Neutrophil (primary cell): Measurements from ENCODE around the gene GPC5.
"Not testable (repeated sequence)": the region's sequence is repeated elsewhere in the genome, so short reads cannot be mapped to it uniquely, and the experiment has no call there.

Experiments
- H3K27ac ChIP-seq: fragments of 200-600 bp; sonication (generic); 2 replicates; pipeline ENCODE4 v1.5.1; 2016; ENCODE audit warnings: mild to moderate bottlenecking, moderate library complexity
- H3K27me3 ChIP-seq: fragments of 200-600 bp; sonication (generic); 2 replicates; pipeline ENCODE4 v1.6.0; 2016; ENCODE audit warnings: mild to moderate bottlenecking
- H3K36me3 ChIP-seq: fragments of 200-600 bp; sonication (generic); 2 replicates; pipeline ENCODE4 v1.5.1; 2017
- H3K4me1 ChIP-seq, 2 experiments: fragments of 200-600 bp in 1 of 2; sonication (generic) in 1 of 2; 1 replicate in 1 of 2; 2 replicates in 1 of 2; pipeline versions ENCODE4 v1.5.1 to v1.6.1; 2013 to 2016; ENCODE audit warnings: low read depth in 1 of 2, low read length in 1 of 2, mild to moderate bottlenecking in 1 of 2, moderate library complexity in 1 of 2; ENCODE audit not compliant: control insufficient read depth in 1 of 2, insufficient read depth in 1 of 2
- H3K4me3 ChIP-seq, 2 experiments: fragments of 200-600 bp in 1 of 2; sonication (generic) in 1 of 2; 1 replicate in 1 of 2; 2 replicates in 1 of 2; pipeline ENCODE4 v1.5.1; 2013 to 2016; ENCODE audit warnings: low read depth in 1 of 2, low read length in 1 of 2, mild to moderate bottlenecking in 1 of 2, moderate library complexity in 1 of 2
- H3K9me3 ChIP-seq: fragments of 200-600 bp; sonication (generic); 2 replicates; pipeline ENCODE4 v1.5.1; 2016
- CTCF ChIP-seq: fragments of 200-600 bp; sonication (generic); IDR thresholded peaks from 2 replicates; pipeline ENCODE4 v1.5.1; 2016; ENCODE audit warnings: antibody characterized with exemption

The GPC5 gene

DNA sequence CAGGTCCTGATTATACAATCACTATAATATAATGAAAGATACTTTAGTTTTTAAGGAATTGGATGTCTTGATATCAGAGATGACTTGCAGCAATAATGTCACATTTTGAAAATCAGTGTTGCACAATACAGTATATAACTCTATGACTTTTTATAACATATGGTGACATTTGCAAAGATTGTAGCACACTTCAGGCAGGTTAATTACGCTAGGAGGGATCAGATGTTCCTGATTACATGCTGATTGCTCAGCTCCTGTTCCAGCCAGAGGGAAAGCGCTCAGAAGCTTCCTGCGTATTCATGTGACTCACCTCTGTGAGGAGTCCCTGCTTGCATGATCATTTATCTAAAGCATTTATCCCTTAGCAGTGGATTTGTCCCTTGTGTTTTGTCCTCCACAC, 265.6 kb downstream of the GPC5 start:
- H3K36me3 ChIP-seq = no peaks in the 10 kb centered on the region
- TF ChIP-seq CTCF = no peak
- no peak overlapping the region for H3K4me3 ChIP-seq
- H3K9me3 ChIP-seq = no peaks in the 10 kb centered on the region
- H3K4me1 ChIP-seq = no peaks in the 10 kb centered on the region
- H3K27me3 ChIP-seq = no peaks in the 10 kb centered on the region
- no peak overlapping the region for H3K27ac ChIP-seq

DNA sequence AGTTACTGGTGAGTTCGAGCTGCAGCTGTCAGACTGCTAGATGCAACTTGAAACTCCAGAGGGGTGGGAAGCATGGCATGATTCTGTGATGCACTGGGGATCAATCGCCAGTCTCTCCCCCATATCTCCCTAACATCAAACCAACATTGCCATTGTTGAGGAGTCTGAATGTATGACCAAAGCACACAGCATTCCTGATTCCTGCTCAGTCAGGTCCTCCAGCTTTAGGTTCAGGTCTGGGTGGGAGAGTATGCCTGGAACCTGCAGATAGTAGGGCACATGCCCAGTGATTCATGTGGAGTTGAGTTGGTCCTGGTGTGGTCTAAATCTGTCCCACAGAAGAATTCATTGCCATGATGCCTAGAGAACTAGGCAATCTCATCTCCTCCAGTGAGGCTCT, 269.1 kb downstream of the GPC5 start:
- Histone ChIP-seq H3K27me3 (no peaks in the 10 kb centered on the region), H3K36me3 (no peaks in the 10 kb centered on the region), H3K4me3 (no peak overlapping the region), H3K9me3 (no peaks in the 10 kb centered on the region), H3K4me1 (no peaks in the 10 kb centered on the region), H3K27ac (no peak overlapping the region)
- no peak for TF ChIP-seq CTCF

DNA sequence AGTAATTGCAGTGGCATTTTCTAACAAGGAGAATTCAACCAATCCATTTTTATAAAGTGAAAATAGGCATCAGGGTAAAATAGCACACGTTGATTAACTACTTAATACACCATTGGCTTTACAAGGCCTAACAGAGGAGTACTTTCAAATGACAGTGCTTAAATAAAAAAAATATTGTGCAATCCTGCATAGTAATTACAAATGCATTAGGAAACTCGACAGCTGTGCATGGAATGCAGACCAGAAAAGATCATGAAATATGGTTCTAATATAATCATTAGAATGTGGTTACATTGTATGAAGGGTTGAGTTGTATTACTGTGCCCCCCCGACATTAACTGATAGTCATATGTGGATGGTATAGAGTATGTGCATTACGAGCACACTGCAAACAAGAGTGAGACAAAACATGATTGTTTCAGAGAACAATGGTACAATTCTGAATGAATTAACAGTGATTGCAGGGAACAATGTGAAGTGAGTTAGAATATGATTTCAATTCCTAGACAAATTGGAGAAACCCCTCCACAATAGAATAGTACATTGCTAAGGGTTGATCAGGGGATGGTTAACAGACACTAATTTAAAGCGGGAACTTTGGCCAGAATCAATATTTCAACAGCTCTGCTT, 270.6 kb downstream of the GPC5 start:
- Histone ChIP-seq H3K9me3 (no peaks in the 10 kb centered on the region), H3K36me3 (no peaks in the 10 kb centered on the region), H3K27me3 (no peaks in the 10 kb centered on the region), H3K27ac (no peak overlapping the region), H3K4me1 (no peaks in the 10 kb centered on the region), H3K4me3 (no peak overlapping the region)
- TF ChIP-seq CTCF = no peak

GRCh38 chr13:91674347-91674746, 275.9 kb downstream of the GPC5 start:
- H3K9me3 ChIP-seq, H3K36me3 ChIP-seq, H3K4me1 ChIP-seq, H3K27ac ChIP-seq, H3K4me3 ChIP-seq, H3K27me3 ChIP-seq: not testable (repeated sequence)

DNA sequence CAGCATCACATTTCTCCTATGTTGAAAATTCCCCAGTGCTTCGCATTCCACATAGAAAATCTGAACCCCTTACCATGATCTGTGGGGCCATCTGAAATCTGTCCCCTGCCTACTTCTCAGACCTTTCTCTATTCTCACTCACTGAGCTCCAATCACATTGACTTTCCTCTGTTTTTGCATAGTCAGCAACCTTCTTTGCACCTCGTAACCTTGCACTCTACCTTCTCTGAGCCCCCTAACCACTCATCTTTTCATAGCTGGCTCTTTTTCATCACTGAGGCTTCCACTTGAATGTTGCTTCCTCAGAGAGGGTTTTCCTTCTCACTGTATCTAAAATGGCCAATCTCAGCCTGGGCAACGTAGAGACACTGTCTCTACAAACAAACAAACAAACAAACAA, 286.3 kb downstream of the GPC5 start:
- no peaks in the 10 kb centered on the region for H3K36me3 ChIP-seq
- H3K4me1 ChIP-seq = no peaks in the 10 kb centered on the region
- H3K27ac ChIP-seq = no peak overlapping the region
- TF ChIP-seq CTCF = no peak
- no peaks in the 10 kb centered on the region for H3K9me3 ChIP-seq
- H3K27me3 ChIP-seq = no peaks in the 10 kb centered on the region
- H3K4me3 ChIP-seq = no peak overlapping the region

- H3K36me3 ChIP-seq = no peaks in the 10 kb centered on the region
These were observed 292.5 kb downstream of the GPC5 start for GRCh38 chr13:91690944-91691343.

More at GRCh38 chr13:91690944-91691343, 292.5 kb downstream of the GPC5 start:
- no peak overlapping the region for H3K27ac ChIP-seq
- H3K4me1 ChIP-seq = no peaks in the 10 kb centered on the region
- H3K27me3 ChIP-seq = no peaks in the 10 kb centered on the region
- no peak overlapping the region for H3K4me3 ChIP-seq
- no peaks in the 10 kb centered on the region for H3K9me3 ChIP-seq
- no peak for TF ChIP-seq CTCF
